HFFc6 (cell line): ENCODE data around the gene TTC24. TPM values are rescaled to one million over a fixed set of nuclear protein-coding genes. Genes with fewer than 3 reads are reported as not detected.

Experiments
- DNase-seq: peaks from one replicate; pipeline ENCODE4 v3.0.0-alpha.2; 2018
- H3K27ac Mint-ChIP-seq: 2 replicates; pipeline ENCODE4 v1.8.0; 2020; ENCODE audit warnings: mild to moderate bottlenecking, mixed read lengths
- H3K27me3 Mint-ChIP-seq: 2 replicates; pipeline ENCODE4 v1.8.0; 2021; ENCODE audit warnings: mild to moderate bottlenecking, moderate library complexity, mixed read lengths; ENCODE audit not compliant: insufficient read depth
- H3K36me3 Mint-ChIP-seq: 2 replicates; pipeline ENCODE4 v1.8.0; 2021; ENCODE audit warnings: low read depth, mixed read lengths
- H3K4me1 Mint-ChIP-seq: 2 replicates; pipeline ENCODE4 v1.8.0; 2020; ENCODE audit warnings: low read depth, mixed read lengths
- H3K4me3 Mint-ChIP-seq: 2 replicates; pipeline ENCODE4 v1.8.0; 2020; ENCODE audit warnings: mild to moderate bottlenecking, moderate library complexity, mixed read lengths
- H3K9me3 Mint-ChIP-seq: 2 replicates; pipeline ENCODE4 v1.8.0; 2020; ENCODE audit warnings: mild to moderate bottlenecking, mixed read lengths
- CTCF ChIP-seq: fragments of 200-600 bp; sonication (generic); IDR thresholded peaks from 2 replicates; pipeline ENCODE4 v1.5.0; 2021; ENCODE audit warnings: antibody characterized with exemption, mild to moderate bottlenecking
- total RNA-seq, 6 experiments: library from RNA; stranded (reverse); fragmentation: NEBNext Ultra II Directional; extraction: Animal tissue kit (Norgen Biotek cat#: 25700); gene quantifications; 2 replicates in 1 of 6; 3 replicates in 5 of 6; pipeline ENCODE4 v1.2.3, GENCODE V29; 2021

TTC24 gene
- total RNA-seq, 6 experiments from 2014 or later = not detected

GRCh38 chr1:156619582-156619955, 40.0 kb downstream of the TTC24 start:
- no peak for DNase-seq
- H3K36me3 Mint-ChIP-seq = no peaks in the 10 kb centered on the region
- H3K9me3 Mint-ChIP-seq = no peaks in the 10 kb centered on the region
- H3K27me3 Mint-ChIP-seq = peaks cover 49% of the 10 kb centered on the region
- H3K4me1 Mint-ChIP-seq = peaks cover 10% of the 10 kb centered on the region
- TF ChIP-seq CTCF = no peak
- no peak overlapping the region for H3K27ac Mint-ChIP-seq
- H3K4me3 Mint-ChIP-seq = no peak overlapping the region

- Mint-ChIP-seq H3K9me3 (no peaks in the 10 kb centered on the region), H3K36me3 (no peaks in the 10 kb centered on the region), H3K4me3 (no peak overlapping the region), H3K4me1 (peaks cover 6% of the 10 kb centered on the region), H3K27ac (no peak overlapping the region), H3K27me3 (peaks cover 53% of the 10 kb centered on the region)
- TF ChIP-seq CTCF = no peak
- no peak for DNase-seq
These were observed 43.2 kb downstream of the TTC24 start for GRCh38 chr1:156622581-156623297.

- no peak for DNase-seq
- H3K4me1 Mint-ChIP-seq = peaks cover 6% of the 10 kb centered on the region
- H3K9me3 Mint-ChIP-seq = no peaks in the 10 kb centered on the region
- no peaks in the 10 kb centered on the region for H3K36me3 Mint-ChIP-seq
- H3K27ac Mint-ChIP-seq = no peak overlapping the region
- H3K4me3 Mint-ChIP-seq = no peak overlapping the region
- peak; percentile 25; the same call in 1 of the 2 replicates for TF ChIP-seq CTCF
- H3K27me3 Mint-ChIP-seq = peaks cover 58% of the 10 kb centered on the region
These were observed 44.7 kb downstream of the TTC24 start for GRCh38 chr1:156623946-156624813.

- peaks cover 6% of the 10 kb centered on the region for H3K4me1 Mint-ChIP-seq
- TF ChIP-seq CTCF = no peak
- H3K4me3 Mint-ChIP-seq = no peak overlapping the region
- DNase-seq = no peak
- no peaks in the 10 kb centered on the region for H3K36me3 Mint-ChIP-seq
- H3K9me3 Mint-ChIP-seq = no peaks in the 10 kb centered on the region
- no peak overlapping the region for H3K27ac Mint-ChIP-seq
- H3K27me3 Mint-ChIP-seq = peaks cover 51% of the 10 kb centered on the region
These were observed 45.4 kb downstream of the TTC24 start for GRCh38 chr1:156624814-156625435.

GRCh38 chr1:156625436-156626078, 46.0 kb downstream of the TTC24 start:
- H3K36me3 Mint-ChIP-seq = no peaks in the 10 kb centered on the region
- peak overlapping the region; percentile 31; the same call in 1 of the 2 replicates for H3K4me3 Mint-ChIP-seq
- no peaks in the 10 kb centered on the region for H3K9me3 Mint-ChIP-seq
- H3K4me1 Mint-ChIP-seq = peaks cover 6% of the 10 kb centered on the region
- peaks cover 52% of the 10 kb centered on the region for H3K27me3 Mint-ChIP-seq
- no peak overlapping the region for H3K27ac Mint-ChIP-seq
- no peak for DNase-seq
- TF ChIP-seq CTCF = peak; percentile 89
